GM04503 (cell line): Measurements from ENCODE around the gene COL4A5.
"Not testable (repeated sequence)": the region's sequence is repeated elsewhere in the genome, so short reads cannot be mapped to it uniquely, and the experiment has no call there.

Source experiments
- DNase-seq: peaks from one replicate; pipeline ENCODE4 v3.0.0-alpha.2; 2012; ENCODE audit warnings: low read depth

The COL4A5 gene

GRCh38 chrX:108439426-108439942, at the start of gene COL4A5:
COL4A5 (plus strand) TSS chrX:108439838; CDS start chrX:108440126, 288 bp downstream.
- no peak for DNase-seq

- DNase-seq, result not testable (repeated sequence)
These were observed 48.5 kb upstream of the COL4A5 start for GRCh38 chrX:108390976-108391717.

- DNase-seq, result no peak
These were observed 43.3 kb upstream of the COL4A5 start for GRCh38 chrX:108396188-108396891.

GRCh38 chrX:108396986-108397385, 42.7 kb upstream of the COL4A5 start:
- DNase-seq, result no peak

- no peak for DNase-seq
These were observed 41.8 kb upstream of the COL4A5 start for GRCh38 chrX:108397627-108398391.

- no peak for DNase-seq
These were observed 40.0 kb upstream of the COL4A5 start for GRCh38 chrX:108399418-108400165.

GRCh38 chrX:108412783-108413182, 26.9 kb upstream of the COL4A5 start:
- no peak for DNase-seq

GRCh38 chrX:108415146-108415545, 24.5 kb upstream of the COL4A5 start:
- no peak for DNase-seq

GRCh38 chrX:108415891-108416290, 23.7 kb upstream of the COL4A5 start:
- no peak for DNase-seq

- DNase-seq, result no peak
These were observed 22.4 kb upstream of the COL4A5 start for GRCh38 chrX:108417257-108417656.

- no peak for DNase-seq
These were observed 20.2 kb upstream of the COL4A5 start for GRCh38 chrX:108419401-108419800.

- DNase-seq, result no peak
These were observed 19.2 kb upstream of the COL4A5 start for GRCh38 chrX:108420481-108420880.

- DNase-seq, result no peak
These were observed 13.4 kb upstream of the COL4A5 start for GRCh38 chrX:108426262-108426661.

GRCh38 chrX:108435261-108435660, 4.4 kb upstream of the COL4A5 start:
- DNase-seq, result no peak

GRCh38 chrX:108437349-108438109, 2.1 kb upstream of the COL4A5 start:
- DNase-seq, result no peak

GRCh38 chrX:108438110-108438623, 1.5 kb upstream of the COL4A5 start, which contains the start of gene COL4A6:
COL4A6 (minus strand) TSS chrX:108438422; CDS start chrX:108438196, 226 bp downstream.
- DNase-seq, result no peak

GRCh38 chrX:108439961-108440696, 491 bp downstream of the COL4A5 start:
- no peak for DNase-seq

GRCh38 chrX:108442901-108443464, 3.3 kb downstream of the COL4A5 start:
- no peak for DNase-seq

GRCh38 chrX:108447303-108447702, 7.7 kb downstream of the COL4A5 start:
- no peak for DNase-seq

- no peak for DNase-seq
These were observed 14.2 kb downstream of the COL4A5 start for GRCh38 chrX:108453841-108454240.
